Stimulated activated naive CD8-positive, alpha-beta T cell treated with anti-CD3 and anti-CD28 coated beads, Interleukin-15, amount 100 ng/mL, for 72 hours (primary cell): ENCODE measurements around the gene RCL1.

Experiments used
- ATAC-seq: fragments of 150-1000 bp; cut with Tn5 transposase; 2 replicates; pipeline ENCODE4 v1.10.0; 2021; ENCODE audit warnings: mild to moderate bottlenecking, moderate library complexity
- DNase-seq, 2 donors: peaks; one replicate each; pipeline ENCODE4 v3.0.0; 2021 to 2022
- H3K27ac Mint-ChIP-seq, 2 donors: one replicate each; pipeline ENCODE4 v1.8.0; 2022; ENCODE audit warnings: mild to moderate bottlenecking in 2 of 2, mixed read lengths in 2 of 2, moderate library complexity in 2 of 2
- H3K27me3 Mint-ChIP-seq: one replicate; pipeline ENCODE4 v1.8.0; 2022; ENCODE audit warnings: mixed read lengths
- H3K4me1 Mint-ChIP-seq: one replicate; pipeline ENCODE4 v1.8.0; 2022; ENCODE audit warnings: mild to moderate bottlenecking, mixed read lengths
- H3K4me3 Mint-ChIP-seq, 2 donors: one replicate each; pipeline ENCODE4 v1.8.0; 2022; ENCODE audit warnings: mild to moderate bottlenecking in 2 of 2, mixed read lengths in 2 of 2, moderate library complexity in 1 of 2
- H3K9me3 Mint-ChIP-seq, 2 donors: one replicate each; pipeline ENCODE4 v1.8.0; 2022; ENCODE audit warnings: mixed read lengths in 2 of 2

RCL1 gene

GRCh38 chr9:4862506-4863250 is 69.9 kb downstream of the RCL1 start:
- no peak overlapping the region for H3K4me3 Mint-ChIP-seq
- H3K27me3 Mint-ChIP-seq: no peaks in the 10 kb centered on the region
- no peaks in the 10 kb centered on the region for H3K9me3 Mint-ChIP-seq
- H3K4me1 Mint-ChIP-seq: peaks cover 11% of the 10 kb centered on the region
- peak overlapping the region in 1 of 2 donors; percentile 91 for H3K27ac Mint-ChIP-seq
- DNase-seq: no peak
- ATAC-seq: no peak

- DNase-seq: no peak
- Mint-ChIP-seq H3K4me1 (peaks cover 11% of the 10 kb centered on the region), H3K27ac (no peak overlapping the region), H3K27me3 (no peaks in the 10 kb centered on the region), H3K9me3 (no peaks in the 10 kb centered on the region), H3K4me3 (no peak overlapping the region)
- ATAC-seq: no peak
Observed at GRCh38 chr9:4864234-4864661, 71.5 kb downstream of the RCL1 start.

GRCh38 chr9:4864698-4865097 is 72.0 kb downstream of the RCL1 start:
- Mint-ChIP-seq H3K27me3 (no peaks in the 10 kb centered on the region), H3K27ac (no peak overlapping the region)

GRCh38 chr9:4865681-4866080 is 72.9 kb downstream of the RCL1 start:
- DNase-seq (no peak), ATAC-seq (no peak)
- Mint-ChIP-seq H3K9me3 (no peaks in the 10 kb centered on the region), H3K27ac (peak overlapping the region in 1 of 2 donors; percentile 50), H3K4me1 (peaks cover 11% of the 10 kb centered on the region), H3K4me3 (no peak overlapping the region), H3K27me3 (no peaks in the 10 kb centered on the region)

More at GRCh38 chr9:4864698-4865097, 72.0 kb downstream of the RCL1 start:
- no peak for ATAC-seq
- H3K4me3 Mint-ChIP-seq: no peak overlapping the region
- no peak for DNase-seq
- H3K9me3 Mint-ChIP-seq: no peaks in the 10 kb centered on the region
- H3K4me1 Mint-ChIP-seq: peaks cover 11% of the 10 kb centered on the region

- H3K27ac Mint-ChIP-seq: no peak overlapping the region
- H3K9me3 Mint-ChIP-seq: no peaks in the 10 kb centered on the region
- H3K27me3 Mint-ChIP-seq: no peaks in the 10 kb centered on the region
- H3K4me3 Mint-ChIP-seq: no peak overlapping the region
- ATAC-seq (peak; percentile 43), DNase-seq (no peak)
- H3K4me1 Mint-ChIP-seq: peaks cover 11% of the 10 kb centered on the region
Observed at GRCh38 chr9:4866239-4866969, 73.7 kb downstream of the RCL1 start.

- H3K27me3 Mint-ChIP-seq: no peaks in the 10 kb centered on the region
- no peak overlapping the region for H3K27ac Mint-ChIP-seq
- no peak for ATAC-seq
- no peaks in the 10 kb centered on the region for H3K4me1 Mint-ChIP-seq
- no peak overlapping the region for H3K4me3 Mint-ChIP-seq
- no peak for DNase-seq
- no peaks in the 10 kb centered on the region for H3K9me3 Mint-ChIP-seq
Observed at GRCh38 chr9:4873066-4873465, 80.3 kb downstream of the RCL1 start.

- DNase-seq: no peak
- H3K27me3 Mint-ChIP-seq: no peaks in the 10 kb centered on the region
- H3K4me3 Mint-ChIP-seq: no peak overlapping the region
- H3K4me1 Mint-ChIP-seq: no peaks in the 10 kb centered on the region
- no peak for ATAC-seq
- no peaks in the 10 kb centered on the region for H3K9me3 Mint-ChIP-seq
- no peak overlapping the region for H3K27ac Mint-ChIP-seq
Observed at GRCh38 chr9:4875559-4875958, 82.8 kb downstream of the RCL1 start.

GRCh38 chr9:4879115-4879558 is 86.4 kb downstream of the RCL1 start:
- no peak for DNase-seq
- no peaks in the 10 kb centered on the region for H3K4me1 Mint-ChIP-seq
- no peak overlapping the region for H3K4me3 Mint-ChIP-seq
- no peak for ATAC-seq
- no peaks in the 10 kb centered on the region for H3K9me3 Mint-ChIP-seq
- H3K27me3 Mint-ChIP-seq: no peaks in the 10 kb centered on the region
- no peak overlapping the region for H3K27ac Mint-ChIP-seq

- Mint-ChIP-seq H3K4me3 (no peak overlapping the region), H3K27ac (no peak overlapping the region), H3K27me3 (no peaks in the 10 kb centered on the region), H3K4me1 (no peaks in the 10 kb centered on the region), H3K9me3 (no peaks in the 10 kb centered on the region)
- DNase-seq: no peak
- ATAC-seq: no peak
Observed at GRCh38 chr9:4883326-4883873, 90.7 kb downstream of the RCL1 start.

- no peak for ATAC-seq
- Mint-ChIP-seq H3K27me3 (no peaks in the 10 kb centered on the region), H3K4me3 (no peak overlapping the region), H3K27ac (no peak overlapping the region), H3K9me3 (peaks cover 0 to 4% of the 10 kb centered on the region in 2 donors), H3K4me1 (no peaks in the 10 kb centered on the region)
- DNase-seq: no peak
Observed at GRCh38 chr9:4886698-4887097, 94.0 kb downstream of the RCL1 start.

- no peaks in the 10 kb centered on the region for H3K4me1 Mint-ChIP-seq
- no peak for ATAC-seq
- DNase-seq: no peak
- no peak overlapping the region for H3K4me3 Mint-ChIP-seq
- peaks cover 0 to 4% of the 10 kb centered on the region in 2 donors for H3K9me3 Mint-ChIP-seq
- H3K27ac Mint-ChIP-seq: no peak overlapping the region
- no peaks in the 10 kb centered on the region for H3K27me3 Mint-ChIP-seq
Observed at GRCh38 chr9:4887556-4887955, 94.8 kb downstream of the RCL1 start.

- no peak for ATAC-seq
- no peaks in the 10 kb centered on the region for H3K27me3 Mint-ChIP-seq
- H3K27ac Mint-ChIP-seq: no peak overlapping the region
- DNase-seq: no peak
- H3K4me1 Mint-ChIP-seq: no peaks in the 10 kb centered on the region
- peaks cover 0 to 4% of the 10 kb centered on the region in 2 donors for H3K9me3 Mint-ChIP-seq
- H3K4me3 Mint-ChIP-seq: no peak overlapping the region
Observed at GRCh38 chr9:4890242-4890641, 97.5 kb downstream of the RCL1 start.

GRCh38 chr9:4890929-4891328 is 98.2 kb downstream of the RCL1 start:
- Mint-ChIP-seq H3K27me3 (no peaks in the 10 kb centered on the region), H3K4me3 (no peak overlapping the region), H3K9me3 (peaks cover 0 to 4% of the 10 kb centered on the region in 2 donors), H3K27ac (no peak overlapping the region), H3K4me1 (no peaks in the 10 kb centered on the region)
- no peak for ATAC-seq
- DNase-seq: no peak

- Mint-ChIP-seq H3K4me3 (no peak overlapping the region), H3K4me1 (no peaks in the 10 kb centered on the region), H3K27me3 (no peaks in the 10 kb centered on the region), H3K27ac (no peak overlapping the region), H3K9me3 (peaks cover 0 to 4% of the 10 kb centered on the region in 2 donors)
- ATAC-seq (no peak), DNase-seq (no peak)
Observed at GRCh38 chr9:4891674-4892073, 98.9 kb downstream of the RCL1 start.

GRCh38 chr9:4892501-4893194 is 99.9 kb downstream of the RCL1 start:
- Mint-ChIP-seq H3K27me3 (no peaks in the 10 kb centered on the region), H3K4me3 (no peak overlapping the region), H3K4me1 (no peaks in the 10 kb centered on the region), H3K9me3 (peaks cover under 1 to 12% of the 10 kb centered on the region in 2 donors), H3K27ac (no peak overlapping the region)
- ATAC-seq (no peak), DNase-seq (no peak)
